Astrocyte of the cerebellum (primary cell): ENCODE results near the gene ZNF641.

Experiments used
- DNase-seq: peaks from one replicate; pipeline ENCODE4 v3.0.0-alpha.2; 2011; ENCODE audit warnings: low read depth
- H3K4me3 ChIP-seq: 2 replicates; pipeline ENCODE4 v1.5.1; 2011; ENCODE audit warnings: mild to moderate bottlenecking, low read depth, low read length, moderate library complexity
- in situ Hi-C: cut with HindIII; loops from 2 replicates; pipeline ENCODE4 v1.10.0; 2017; ENCODE audit warnings: low sequenced_read_pairs
- TF ChIP-seq, protein P1 (sequence below): IDR thresholded peaks from 2 replicates; pipeline ENCODE4 v1.5.1; 2012; ENCODE audit warnings: low read length, low read depth, moderate library complexity, mild to moderate bottlenecking; ENCODE audit errors: missing control alignments

The ZNF641 gene

DNA sequence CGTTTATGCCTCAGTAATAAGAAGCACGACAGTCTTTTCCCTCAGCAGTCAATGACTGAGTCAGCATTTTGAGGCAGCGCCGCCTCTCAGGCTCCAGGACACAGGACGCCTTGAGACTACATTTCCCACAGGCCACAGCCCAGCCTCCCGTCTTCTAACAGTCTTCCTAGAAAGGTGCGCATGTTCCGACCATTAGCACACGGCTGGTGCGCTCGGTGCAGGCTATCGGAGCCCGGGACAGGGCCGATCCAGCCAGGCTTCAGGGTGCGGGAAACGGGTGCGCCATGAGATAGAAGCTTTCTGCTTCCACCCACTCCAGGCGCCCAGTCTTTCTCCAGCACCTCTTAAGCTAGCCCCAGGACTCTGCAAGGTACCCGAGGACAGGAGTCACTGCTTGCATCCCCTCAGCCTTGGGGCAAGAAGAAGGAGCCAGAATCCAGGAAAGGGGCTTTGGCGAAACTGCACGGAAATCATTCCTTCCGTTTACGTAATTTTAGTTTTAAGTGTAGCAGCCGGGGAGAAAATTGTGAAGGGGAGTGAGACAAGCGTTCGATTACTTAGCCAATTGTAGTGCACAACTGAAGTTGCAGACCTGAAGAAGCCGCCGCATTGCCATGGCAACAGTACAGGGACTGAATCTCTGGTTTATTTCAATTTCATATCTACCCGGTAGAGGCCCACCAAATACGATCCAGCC lies 54.0 kb downstream of the ZNF641 start:
- DNase-seq, result peak; percentile 53
- TF ChIP-seq, protein P1, sequence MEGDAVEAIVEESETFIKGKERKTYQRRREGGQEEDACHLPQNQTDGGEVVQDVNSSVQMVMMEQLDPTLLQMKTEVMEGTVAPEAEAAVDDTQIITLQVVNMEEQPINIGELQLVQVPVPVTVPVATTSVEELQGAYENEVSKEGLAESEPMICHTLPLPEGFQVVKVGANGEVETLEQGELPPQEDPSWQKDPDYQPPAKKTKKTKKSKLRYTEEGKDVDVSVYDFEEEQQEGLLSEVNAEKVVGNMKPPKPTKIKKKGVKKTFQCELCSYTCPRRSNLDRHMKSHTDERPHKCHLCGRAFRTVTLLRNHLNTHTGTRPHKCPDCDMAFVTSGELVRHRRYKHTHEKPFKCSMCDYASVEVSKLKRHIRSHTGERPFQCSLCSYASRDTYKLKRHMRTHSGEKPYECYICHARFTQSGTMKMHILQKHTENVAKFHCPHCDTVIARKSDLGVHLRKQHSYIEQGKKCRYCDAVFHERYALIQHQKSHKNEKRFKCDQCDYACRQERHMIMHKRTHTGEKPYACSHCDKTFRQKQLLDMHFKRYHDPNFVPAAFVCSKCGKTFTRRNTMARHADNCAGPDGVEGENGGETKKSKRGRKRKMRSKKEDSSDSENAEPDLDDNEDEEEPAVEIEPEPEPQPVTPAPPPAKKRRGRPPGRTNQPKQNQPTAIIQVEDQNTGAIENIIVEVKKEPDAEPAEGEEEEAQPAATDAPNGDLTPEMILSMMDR, result no peak
- peak overlapping the region; percentile 48 for H3K4me3 ChIP-seq
- in situ Hi-C loops, result no loop called here

DNA sequence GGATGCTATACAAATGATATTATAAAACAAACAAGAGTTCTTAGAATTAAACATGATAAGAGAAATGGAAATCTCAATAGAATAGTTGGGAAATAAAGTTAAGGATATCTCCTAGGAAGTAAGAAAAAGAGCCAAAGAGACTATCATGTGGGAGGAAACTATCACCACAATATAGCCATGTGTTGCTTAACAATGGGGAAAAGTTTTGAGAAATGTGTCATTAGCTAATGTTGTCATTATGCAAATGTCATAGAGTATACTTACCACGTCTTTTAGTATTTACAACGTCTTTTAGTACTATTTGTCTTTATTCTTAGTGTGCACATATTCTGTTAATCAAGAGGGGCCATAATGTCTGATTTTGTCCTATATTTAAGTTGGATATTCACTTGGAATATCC lies 58.7 kb downstream of the ZNF641 start:
- in situ Hi-C loops, result no loop called here
- TF ChIP-seq, protein P1, result no peak
- H3K4me3 ChIP-seq, result no peak overlapping the region
- no peak for DNase-seq

DNA sequence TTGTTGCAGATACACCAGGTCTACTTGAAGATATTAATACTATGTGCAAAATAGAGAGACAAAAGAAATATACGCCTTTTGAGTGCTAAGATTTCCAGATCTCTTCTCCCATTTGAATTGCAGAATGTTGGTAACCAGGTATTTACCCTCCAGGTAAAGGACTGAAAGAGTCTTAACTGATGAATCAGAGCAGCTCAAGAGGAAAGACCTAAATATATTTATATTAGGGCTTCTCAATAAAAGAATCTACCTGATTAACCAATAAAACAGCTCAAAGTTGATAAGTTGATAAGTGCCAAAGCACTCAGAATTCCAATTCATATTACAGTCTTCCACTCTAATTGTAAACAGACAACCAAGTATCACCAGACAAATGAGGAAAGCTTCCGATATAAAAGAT lies 59.2 kb downstream of the ZNF641 start:
- TF ChIP-seq, protein P1, result no peak
- in situ Hi-C loops, result no loop called here
- H3K4me3 ChIP-seq, result no peak overlapping the region
- no peak for DNase-seq

DNA sequence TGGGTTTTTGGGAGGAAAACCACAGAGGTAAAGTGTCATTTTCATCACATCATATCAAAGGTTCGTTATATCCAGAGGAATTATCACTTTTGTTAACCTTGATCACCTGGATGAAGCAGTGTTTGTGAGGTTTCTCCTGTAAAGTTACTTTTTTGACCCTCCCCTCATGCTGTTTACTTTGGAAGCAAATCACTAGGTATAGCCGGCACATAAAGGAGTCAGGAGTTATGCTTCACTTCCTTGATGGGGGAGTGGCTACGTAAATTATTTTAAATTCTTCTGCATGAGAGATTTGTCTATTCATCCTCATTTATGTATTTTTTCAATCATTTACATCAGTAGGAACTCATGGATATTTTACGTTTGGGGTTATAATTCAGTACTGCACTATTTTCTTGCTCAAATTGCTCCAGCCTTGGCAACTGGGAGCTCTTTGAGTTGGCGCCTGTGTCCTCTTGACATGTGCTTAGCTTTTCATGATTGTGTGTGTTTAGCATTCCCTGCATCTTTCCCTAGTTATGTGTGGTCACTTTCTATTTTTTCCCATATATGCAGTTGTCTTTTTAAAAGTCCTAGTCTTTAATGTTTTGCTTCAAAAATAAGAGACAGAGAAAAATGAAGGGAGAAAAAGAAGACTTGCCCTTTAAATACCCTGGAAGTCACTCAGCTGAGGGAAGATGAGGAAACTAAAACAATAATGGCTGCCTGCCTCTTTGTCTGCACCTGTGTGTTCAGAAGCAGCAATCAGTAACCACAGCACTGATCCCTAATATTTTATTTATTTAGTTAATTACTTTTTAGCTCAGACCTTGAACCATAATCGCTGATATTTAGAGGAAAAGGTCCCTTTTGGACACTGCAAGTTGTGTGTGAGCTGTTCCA lies 62.1 kb downstream of the ZNF641 start:
- no peak for DNase-seq
- H3K4me3 ChIP-seq, result no peak overlapping the region
- in situ Hi-C loops, result no loop called here
- TF ChIP-seq, protein P1, result no peak
